HG02943 (cell line): ENCODE results near the gene DSTYK.
A peak's percentile ranks its signal among the peaks of the same experiment; 100 is the strongest.

Experiments used
- ATAC-seq: cut with Tn5 transposase; IDR thresholded peaks from one replicate; pipeline ENCODE4 v1.9.1; 2021; ENCODE audit warnings: mild to moderate bottlenecking, low read depth, moderate library complexity; ENCODE audit not compliant: unreplicated experiment

The DSTYK gene, protein sequence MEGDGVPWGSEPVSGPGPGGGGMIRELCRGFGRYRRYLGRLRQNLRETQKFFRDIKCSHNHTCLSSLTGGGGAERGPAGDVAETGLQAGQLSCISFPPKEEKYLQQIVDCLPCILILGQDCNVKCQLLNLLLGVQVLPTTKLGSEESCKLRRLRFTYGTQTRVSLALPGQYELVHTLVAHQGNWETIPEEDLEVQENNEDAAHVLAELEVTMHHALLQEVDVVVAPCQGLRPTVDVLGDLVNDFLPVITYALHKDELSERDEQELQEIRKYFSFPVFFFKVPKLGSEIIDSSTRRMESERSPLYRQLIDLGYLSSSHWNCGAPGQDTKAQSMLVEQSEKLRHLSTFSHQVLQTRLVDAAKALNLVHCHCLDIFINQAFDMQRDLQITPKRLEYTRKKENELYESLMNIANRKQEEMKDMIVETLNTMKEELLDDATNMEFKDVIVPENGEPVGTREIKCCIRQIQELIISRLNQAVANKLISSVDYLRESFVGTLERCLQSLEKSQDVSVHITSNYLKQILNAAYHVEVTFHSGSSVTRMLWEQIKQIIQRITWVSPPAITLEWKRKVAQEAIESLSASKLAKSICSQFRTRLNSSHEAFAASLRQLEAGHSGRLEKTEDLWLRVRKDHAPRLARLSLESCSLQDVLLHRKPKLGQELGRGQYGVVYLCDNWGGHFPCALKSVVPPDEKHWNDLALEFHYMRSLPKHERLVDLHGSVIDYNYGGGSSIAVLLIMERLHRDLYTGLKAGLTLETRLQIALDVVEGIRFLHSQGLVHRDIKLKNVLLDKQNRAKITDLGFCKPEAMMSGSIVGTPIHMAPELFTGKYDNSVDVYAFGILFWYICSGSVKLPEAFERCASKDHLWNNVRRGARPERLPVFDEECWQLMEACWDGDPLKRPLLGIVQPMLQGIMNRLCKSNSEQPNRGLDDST

DNA sequence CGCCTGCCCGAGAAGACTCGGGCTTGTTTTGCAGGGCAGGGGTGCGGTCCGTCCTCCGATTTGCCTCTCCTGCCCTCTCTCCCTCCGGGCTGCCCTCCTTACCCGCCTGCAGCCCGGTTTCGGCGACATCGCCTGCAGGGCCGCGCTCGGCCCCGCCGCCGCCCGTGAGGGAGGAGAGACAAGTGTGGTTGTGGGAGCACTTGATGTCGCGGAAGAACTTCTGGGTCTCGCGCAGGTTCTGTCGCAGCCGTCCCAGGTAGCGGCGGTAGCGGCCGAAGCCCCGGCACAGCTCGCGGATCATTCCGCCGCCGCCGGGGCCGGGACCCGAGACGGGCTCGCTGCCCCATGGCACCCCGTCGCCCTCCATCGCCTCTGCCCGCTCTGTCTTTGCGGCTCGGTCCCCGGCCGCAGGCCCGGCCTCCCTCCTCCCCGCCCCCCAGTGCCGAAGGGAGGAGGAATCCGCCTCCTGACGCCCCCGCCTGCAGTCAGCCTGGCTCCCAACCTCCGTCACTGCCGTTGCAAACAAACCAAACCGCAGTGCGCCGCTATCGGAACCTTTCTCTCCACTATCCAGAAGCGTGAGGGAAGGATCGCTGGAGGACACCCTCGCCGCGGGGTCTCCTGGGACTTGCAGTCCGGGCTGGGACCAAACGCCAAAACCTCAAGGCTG, at the start of gene DSTYK:
TSS of gene DSTYK (minus strand) at position 534 of the 670 bp plus-strand sequence. CDS start at position 367, 167 bp downstream.
- ATAC-seq, result peak; percentile 68

DNA sequence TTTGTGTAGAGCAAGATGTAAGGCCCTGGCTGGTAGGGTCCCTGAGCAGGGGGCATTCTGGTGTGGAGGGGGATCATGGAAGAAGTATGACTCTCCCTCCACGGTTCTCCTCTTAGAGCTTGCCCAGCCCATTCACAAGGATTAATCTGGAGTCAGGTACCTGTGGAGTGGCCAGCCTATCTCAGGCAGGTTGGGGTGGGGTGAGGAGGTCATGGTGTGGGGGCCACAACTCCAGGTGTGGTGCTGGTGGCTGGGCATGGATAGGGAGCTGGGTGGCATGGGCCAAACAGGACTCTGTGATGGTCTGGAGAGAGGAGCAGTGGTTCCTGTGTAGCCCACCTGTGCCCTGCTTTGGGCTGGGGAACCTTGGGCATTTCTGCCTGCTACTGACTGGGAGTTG, 48.5 kb upstream of the DSTYK start:
- no peak for ATAC-seq

- no peak for ATAC-seq
These were observed 47.9 kb upstream of the DSTYK start for GRCh38 chr1:205259324-205259832.

- no peak for ATAC-seq
These were observed 47.2 kb upstream of the DSTYK start for GRCh38 chr1:205258719-205259118.

- ATAC-seq, result no peak
These were observed 46.8 kb upstream of the DSTYK start for GRCh38 chr1:205258261-205258691.

DNA sequence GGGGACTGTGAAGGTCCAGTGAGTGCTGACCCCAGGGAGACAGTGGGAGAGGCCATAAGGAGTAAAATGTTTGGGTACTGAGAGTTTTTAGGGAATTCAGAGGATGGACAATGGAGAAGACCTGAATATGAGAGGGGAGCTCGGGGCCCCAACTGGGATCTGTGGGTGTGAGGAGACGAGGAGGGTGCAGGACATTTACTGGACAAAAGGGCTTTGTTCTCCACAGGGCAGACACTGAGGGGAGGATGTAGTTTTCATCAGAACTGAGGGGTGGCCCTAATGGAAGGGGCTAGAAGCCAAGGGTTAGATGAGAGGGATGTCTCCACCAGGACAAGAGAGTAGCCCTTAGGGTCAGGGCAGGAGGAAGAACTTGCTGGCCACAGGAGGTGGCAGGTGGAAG, 46.2 kb upstream of the DSTYK start:
- ATAC-seq, result no peak

GRCh38 chr1:205256951-205257625, 45.6 kb upstream of the DSTYK start:
- ATAC-seq, result no peak

GRCh38 chr1:205255941-205256780, 44.7 kb upstream of the DSTYK start:
- ATAC-seq, result no peak

DNA sequence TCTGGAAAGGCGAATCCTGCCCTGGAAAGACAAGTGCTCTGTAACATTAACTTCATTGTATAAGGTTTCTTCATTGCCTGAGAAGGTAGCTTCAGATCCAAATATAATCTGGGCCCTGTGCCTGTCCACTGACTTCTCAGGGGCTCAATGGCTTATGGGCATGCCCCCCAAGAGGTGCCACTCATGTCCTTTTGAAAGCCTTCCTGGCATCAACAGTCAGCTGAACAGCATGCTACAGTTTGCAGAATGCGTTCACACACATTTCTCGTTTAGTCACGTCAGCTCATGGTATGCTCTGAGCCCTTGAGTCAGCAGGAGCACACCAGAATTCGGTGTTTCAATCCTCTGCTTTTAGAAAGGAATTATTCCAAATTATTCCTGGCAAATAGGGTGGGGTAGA, 40.1 kb upstream of the DSTYK start:
- no peak for ATAC-seq

GRCh38 chr1:205250699-205251098, 39.2 kb upstream of the DSTYK start:
- no peak for ATAC-seq

GRCh38 chr1:205249651-205250050, 38.1 kb upstream of the DSTYK start:
- ATAC-seq, result no peak

DNA sequence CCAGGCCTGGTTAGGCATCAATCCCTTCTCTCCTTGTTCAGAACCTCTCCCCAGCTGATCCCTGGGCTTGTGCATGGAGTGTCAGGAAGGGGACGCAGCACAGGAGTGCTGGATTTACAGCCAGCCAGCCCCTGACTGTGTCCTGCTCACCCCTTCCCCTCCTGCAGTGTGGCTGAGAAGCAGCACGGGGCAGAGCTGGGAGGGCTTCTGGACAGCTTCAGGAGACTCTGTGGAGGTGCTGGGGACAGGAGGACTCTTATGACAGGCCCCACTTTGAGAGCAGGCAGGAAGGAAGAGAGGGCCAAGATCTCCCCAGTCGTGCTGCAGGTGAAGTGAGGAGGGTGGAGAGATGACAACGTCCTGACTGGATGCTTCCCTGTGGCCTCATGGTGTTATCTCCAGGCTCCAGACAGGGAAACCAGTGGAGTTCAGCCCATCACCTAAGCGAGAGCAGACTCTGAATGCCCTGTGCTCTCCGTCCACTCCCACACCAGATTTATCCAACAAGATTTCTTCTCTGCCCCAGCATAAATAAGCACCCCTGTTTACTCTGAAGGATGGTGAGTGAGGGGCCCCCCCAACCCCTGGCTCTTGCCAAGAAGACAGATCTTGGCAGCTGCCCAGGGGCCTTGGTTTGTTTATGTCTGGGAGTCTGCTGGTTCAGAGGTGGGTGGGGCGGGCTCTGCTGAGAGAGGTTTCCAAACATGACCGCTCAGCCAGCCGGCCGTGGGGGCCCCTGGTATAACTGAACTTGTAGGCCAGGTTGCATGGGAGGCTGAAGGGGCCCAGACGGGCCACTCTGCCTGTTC, 37.5 kb upstream of the DSTYK start:
- no peak for ATAC-seq

GRCh38 chr1:205247130-205247921, 35.8 kb upstream of the DSTYK start:
- ATAC-seq, result no peak

DNA sequence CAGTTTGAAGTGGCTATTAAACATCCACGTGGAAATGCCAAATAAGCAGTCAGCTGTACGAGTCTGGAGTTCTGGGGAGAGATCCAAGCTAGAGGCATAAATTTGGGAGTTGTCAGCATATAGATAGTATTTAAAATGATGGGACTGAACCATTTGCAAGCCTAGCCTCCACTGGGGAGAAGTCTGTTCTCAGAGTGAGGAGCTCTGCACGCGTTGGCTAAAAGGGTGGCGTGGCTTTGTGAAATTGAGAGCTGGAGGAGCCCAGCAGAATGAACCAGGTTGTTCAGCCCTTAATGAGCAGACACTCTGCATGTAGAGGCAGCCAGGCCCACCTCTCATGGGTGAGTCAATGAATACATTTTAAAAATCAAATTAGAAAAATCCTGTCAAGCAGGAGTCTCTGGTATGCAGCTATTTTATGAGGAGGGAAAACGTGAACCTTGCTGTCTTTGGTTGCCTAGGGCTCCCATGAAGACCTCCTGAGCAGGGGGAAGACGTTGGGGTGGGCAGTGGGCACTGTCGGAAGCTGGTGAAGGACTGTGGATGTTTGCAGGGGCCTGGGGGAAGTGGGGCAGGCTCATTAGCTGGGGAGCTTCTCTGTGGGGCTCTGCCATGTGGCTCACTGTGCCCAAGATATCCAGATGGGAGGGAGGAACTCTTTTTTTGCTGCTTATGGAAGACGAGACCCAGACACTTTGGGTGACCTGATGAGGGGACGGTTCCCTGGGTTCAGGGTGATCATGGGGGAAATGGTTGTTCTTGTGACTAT, 35.0 kb upstream of the DSTYK start:
- ATAC-seq, result no peak

DNA sequence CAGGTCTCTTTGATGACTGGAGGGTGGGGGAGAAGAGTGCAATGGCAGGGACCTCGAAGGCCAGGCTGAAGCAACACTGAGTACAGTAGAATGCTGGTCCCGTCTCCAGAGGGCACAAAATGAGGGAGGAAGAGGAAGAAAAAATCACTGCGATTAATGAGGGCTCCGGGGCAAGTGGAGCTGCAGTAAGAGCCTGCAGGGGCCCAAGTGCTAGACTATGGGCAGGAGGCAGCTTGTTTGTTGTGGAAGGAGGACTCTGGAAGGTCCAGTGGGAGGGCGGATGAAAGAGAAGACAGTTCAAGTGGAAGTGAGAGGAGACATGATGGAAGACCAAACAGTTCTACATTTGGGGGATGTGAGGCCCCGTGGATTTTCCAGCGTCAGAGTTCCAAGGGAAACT, 33.6 kb upstream of the DSTYK start:
- no peak for ATAC-seq

DNA sequence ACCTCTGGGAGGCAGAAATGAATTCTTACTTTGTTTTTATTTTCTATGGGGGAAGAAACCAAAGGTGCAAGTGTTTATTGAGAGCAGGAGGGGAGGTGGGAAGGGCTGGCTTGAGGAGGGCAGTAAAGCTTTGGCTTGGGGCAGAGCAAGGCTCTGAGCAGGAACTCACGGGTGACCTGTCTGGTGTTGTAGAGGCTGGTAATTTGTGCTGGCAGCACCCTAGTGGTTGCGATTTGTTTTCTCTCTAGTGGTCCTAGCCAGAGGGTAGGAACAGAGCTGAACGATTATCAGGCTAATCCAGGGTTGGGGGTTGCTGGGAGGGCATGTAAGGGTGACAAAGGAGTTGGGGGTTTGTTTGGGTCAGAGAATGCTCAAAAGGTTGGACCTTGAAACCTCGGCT, 32.9 kb upstream of the DSTYK start:
- ATAC-seq, result no peak
